ENCODE results near the gene CRHR1.

Gene CRHR1

DNA sequence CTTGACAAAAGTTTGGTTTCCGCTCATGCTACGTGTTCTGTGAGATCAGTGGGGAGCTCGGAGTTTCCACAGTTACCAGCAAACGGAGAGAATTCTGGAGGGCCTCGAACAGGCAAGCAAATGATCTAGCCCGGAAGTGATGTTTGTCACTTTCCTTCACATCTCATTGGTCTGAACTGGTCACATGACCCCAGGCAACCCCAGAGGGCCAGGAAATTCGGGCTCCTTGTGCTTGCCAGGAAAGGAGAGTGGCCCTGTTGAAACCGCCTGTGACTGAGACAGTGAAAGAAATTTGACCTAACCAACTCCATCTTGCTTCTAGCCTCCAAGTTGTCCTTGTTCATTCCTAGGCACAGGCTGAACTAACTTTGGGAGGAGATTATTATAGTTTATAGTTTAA is 83.6 kb downstream of the CRHR1 start:
- no peak for DNase-seq (ENCODE audit: low read depth in 2 of 2)

DNA sequence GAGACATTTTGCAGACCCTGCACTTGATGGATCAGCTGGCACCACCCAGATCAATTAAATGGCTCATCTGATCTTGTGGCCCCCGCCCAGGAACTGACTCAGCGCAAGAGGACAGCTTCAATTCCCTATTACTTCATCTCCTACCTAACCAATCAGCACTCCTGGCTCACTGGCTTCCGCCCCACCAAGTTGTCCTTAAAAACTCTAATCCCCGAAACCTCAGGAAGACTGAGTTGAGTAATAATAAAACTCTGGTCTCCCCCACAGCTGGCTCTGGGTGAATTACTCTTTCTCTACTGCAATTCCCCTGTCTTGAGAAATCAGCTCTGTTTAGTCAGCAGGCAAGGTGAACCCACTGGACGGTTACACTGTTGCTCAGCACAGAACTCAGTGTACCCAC is 84.2 kb downstream of the CRHR1 start:
- DNase-seq (ENCODE audit: low read depth in 2 of 2), result no peak

DNA sequence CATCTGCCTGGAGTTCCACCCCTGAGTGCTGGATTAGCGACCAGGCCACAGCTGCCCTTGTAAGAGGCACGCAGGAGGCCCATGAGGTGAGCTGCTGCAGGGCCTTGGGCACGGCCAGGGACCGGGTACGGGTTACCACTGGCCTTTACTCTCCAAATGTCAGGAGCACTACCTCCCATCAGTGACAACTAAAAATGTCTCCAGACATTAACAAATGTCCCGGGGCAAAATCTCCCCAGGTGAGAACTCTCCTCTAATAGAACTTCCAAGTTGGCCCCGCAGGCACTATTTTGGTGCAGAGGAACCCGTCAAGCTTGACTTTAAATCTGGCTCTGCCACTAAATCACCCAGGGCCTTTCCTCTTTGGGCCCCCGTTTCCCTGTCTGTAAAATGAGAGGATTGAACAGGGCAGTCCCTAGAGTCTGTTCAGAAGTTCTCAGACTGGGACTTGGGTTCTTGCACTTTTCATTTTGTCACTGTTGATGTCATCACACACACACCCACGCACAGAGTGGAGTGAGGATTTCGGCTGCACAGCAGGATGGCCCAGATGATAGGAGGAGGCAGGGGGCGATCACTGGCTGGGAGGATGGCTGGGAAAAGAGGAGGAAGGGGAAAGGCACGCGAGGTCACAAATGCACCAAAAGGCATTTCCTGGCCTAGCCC is 85.7 kb downstream of the CRHR1 start:
- no peak for DNase-seq (ENCODE audit: low read depth in 2 of 2)

DNA sequence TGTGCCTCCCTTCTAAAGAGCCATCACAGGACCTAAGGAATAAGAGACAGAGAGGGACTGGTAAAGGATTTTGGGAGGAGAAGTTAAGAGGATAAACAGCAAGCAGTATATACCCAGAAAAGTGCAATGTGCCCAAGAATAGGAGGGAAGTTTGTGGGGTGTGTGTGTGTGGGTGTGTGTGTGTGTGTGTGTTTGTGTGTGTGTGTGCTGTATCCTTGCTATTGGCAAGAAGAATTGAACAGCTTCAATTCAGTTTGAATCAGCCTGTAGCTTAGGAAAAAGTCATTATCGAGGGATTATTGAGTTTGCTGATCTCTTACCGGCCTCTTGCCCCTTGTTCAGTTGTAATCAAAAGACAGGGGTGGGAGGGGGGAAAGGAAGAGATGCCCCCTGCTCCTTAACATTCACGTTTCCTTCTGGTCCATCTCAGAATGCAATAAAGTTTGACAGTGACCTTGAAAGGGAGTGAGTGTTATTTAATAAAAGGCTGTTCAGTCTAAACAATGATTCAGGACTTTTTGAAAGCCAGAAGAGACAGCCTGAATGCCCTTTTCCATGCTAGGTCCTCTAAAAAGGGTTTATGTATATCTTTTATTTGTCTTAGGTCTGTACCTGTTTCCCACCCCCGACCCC is 86.3 kb downstream of the CRHR1 start:
- no peak for DNase-seq (ENCODE audit: low read depth in 2 of 2)

DNA sequence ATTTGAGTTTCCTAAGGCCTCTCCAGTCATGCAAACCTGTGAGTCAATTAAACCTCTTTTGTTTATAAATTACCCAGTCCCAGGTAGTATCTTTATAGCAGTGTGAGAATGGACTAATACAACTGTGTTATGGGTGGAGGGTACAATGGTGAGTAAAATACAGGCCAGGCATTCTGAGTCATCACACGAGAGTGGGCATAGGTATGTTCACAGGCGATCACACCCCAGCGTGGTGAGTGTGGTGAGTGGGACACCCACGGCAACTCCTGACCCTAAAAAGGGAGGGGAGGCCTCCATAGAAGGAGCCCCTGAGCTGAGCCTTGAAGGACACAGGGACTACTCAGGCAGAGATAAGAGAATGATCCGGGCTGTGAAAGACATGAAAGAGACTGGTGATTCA is 87.6 kb downstream of the CRHR1 start:
- DNase-seq (ENCODE audit: low read depth in 2 of 2), result no peak

DNA sequence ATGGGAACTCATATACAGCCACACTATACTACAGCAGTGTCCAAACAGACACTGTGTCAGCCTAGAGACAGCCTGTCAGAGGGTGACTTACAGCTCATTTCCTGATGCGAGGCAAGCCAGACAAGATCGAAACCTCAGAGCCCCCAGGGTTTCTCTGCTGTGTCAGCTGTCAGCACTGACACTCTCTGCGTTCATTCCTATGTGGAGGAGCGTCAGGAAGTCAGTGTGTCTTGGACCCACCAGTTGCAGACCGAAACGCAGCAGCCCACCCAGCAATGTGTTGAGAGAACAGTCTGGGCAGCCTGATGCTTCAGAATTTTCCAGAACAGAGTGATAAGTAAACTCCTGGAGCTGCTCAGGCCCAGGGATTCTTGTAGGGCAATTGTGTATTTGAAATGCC is 89.6 kb downstream of the CRHR1 start:
- DNase-seq (ENCODE audit: low read depth in 2 of 2), result no peak

DNA sequence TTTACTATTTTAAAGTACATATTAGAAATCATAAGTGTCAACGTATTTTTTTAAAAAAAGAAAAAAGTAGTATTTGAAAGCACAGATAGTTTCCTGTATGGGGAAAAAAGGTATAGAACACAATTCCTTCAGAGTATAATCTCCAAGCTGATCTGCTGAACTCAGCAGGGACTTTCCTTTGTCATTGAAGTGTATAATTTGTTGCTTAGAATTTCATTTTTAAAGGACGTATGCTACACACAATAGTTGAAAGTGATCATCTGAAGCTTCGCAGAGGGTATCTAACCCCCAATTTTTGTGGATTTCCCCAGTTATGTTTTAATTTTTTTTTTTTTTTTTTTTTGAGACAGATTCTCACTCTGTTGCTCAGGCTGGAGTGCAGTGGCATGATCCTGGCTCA is 90.0 kb downstream of the CRHR1 start:
- no peak for DNase-seq (ENCODE audit: low read depth in 2 of 2)

DNA sequence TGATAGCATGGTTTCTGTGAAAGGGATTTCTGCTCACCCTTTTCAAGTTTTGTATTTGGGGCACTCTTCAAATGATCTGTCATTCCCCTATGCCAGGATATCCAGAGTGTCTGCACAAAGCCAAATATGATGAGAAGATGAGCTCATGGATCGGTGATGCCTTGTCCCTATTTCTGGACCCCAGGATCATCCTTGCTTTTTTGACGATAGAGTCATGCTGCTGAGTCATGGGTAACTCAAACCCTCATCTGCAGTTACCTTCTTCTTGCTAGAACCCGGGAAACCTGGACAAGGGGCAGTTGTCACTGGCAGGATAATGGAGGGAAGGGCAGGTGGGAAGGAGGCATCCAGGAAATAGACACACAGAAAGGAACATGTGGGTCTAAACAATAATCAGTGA is 92.4 kb downstream of the CRHR1 start:
- no peak for DNase-seq (ENCODE audit: low read depth in 2 of 2)

DNA sequence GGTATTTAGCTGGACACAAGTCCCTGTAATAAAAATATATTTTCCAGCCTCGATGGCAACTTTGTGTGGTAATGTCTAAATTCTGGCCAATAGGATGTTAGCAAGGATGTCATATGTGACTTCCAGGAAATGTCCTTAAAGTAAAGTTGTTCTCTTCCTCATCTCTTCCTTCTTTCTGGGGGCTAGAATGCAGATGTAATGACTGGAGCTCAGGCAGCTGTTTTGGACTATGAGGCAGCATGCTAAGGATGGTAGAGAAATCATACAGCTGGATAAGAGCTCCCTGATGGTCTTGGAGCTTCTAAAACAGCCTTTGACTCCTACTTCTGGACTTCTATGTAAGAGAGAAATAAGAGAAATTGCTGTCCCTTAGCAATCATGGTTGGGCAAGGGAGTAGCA is 93.3 kb downstream of the CRHR1 start:
- no peak for DNase-seq (ENCODE audit: low read depth in 2 of 2)

DNA sequence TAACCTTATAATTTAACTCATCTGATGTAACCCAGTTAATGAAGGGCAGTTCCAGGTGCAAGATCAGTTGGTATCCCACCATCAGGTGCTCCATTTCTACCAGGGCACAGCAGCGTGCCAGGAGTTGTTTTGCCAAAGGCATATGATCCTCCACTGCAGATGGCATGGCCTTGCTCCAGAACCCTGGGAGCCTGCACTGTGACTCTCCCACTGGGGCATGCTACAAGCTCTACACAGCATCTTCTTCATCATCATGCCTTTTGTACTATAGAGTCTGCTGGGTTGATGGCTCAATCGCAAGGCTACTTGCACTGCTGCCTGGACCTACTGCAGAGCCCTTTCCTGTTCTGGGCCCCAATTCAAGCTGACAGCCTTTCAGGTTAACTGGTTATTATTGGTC is 98.9 kb downstream of the CRHR1 start:
- no peak for DNase-seq (ENCODE audit: low read depth in 2 of 2)
